GM18867 (cell line): ENCODE results near the gene RPAP2.
"Not testable (repeated sequence)": the region's sequence is repeated elsewhere in the genome, so short reads cannot be mapped to it uniquely, and the experiment has no call there.

ENCODE experiments used
- ATAC-seq: cut with Tn5 transposase; IDR thresholded peaks from one replicate; pipeline ENCODE4 v1.9.1; 2021; ENCODE audit warnings: mild to moderate bottlenecking, moderate library complexity; ENCODE audit not compliant: unreplicated experiment

Gene RPAP2

DNA sequence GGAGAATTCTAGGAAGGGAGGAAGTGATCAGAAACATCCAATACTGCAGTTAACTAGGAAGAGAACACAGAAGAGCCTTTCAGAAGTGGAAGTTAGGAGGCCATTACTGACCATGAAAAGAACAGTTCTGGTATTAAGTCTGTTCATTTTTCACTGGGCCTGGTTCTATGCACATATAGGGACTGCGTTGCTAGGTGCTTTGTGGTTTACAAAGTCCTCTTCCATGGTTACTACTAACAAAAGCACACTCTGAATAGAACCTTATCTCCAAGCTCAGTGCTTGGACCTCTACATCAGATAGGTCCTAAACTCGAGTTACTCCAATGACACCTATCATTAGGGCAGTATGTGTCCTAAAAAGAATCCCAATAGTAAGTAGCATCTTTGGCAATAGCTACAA lies 75.4 kb downstream of the RPAP2 start:
- ATAC-seq: no peak

DNA sequence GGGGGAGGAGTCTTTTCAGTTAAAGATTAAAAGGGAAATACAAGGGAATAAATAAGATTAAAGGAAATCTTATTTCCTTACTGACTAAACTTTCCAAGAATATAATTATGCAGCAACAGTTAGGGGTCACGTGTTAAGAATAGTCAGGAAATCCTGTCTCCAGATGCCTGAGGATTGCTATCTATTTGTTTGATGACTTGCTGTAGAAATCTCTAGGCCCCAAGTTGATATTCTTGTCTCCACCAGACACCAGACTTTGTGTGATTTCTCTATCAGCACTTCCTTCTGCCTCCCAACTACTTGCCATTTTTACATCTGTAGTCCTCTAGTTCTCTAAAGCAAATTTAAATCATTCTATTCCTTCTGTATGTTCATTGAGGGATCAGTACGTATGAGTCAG lies 77.5 kb downstream of the RPAP2 start:
- ATAC-seq: no peak

DNA sequence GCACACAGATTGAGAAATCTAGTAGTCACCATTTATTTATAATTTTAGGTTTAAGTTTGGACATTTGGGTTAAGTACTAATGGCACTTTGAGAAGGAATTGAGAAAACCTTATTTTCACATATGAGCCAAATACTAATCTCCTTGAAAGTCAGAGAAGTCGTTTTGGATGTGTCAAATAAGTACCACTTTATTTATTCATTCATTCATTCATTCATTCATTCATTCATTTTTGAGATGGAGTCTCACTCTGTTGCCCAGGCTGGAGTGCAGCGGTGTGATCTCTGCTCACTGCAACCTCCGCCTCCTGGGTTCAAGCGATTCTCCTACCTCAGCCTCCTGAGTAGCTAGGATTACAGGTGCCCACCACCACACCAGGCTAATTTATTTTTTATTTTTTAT lies 79.1 kb downstream of the RPAP2 start:
- ATAC-seq: not testable (repeated sequence)

DNA sequence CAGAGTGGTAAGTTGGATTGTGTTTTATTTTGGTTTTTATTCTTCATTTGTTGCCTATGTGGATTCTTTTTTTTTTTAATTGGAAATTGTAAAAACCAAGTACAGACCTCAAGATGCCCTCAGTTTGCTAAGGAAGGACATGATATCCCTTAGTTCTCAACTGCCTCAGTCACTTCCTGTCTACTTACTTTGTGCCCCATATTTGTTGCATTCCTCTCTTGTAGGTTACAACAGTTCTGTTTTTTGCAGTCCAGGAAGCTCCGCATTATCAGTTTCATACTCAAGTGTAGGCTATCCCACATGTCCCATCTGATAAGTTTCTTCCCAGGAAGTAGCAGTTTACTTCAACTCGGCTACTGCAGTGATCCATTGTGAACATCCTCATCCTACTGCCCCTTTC lies 82.0 kb downstream of the RPAP2 start:
- no peak for ATAC-seq

DNA sequence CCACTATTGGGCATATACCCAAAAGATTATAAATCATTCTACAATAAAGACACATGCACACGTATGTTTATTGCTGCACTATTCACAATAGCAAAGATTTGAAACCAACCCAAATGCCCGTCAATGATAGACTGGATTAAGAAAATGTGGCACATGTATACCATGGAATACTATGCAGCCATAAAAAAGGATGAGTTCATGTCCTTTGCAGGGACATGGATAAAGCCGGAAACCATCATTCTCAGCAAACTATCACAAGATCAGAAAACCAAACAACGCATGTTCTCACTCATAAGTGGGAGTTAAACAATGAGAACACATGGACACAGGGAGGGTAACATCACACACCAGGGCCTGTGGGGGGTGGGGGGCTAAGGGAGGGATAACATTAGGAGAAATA lies 95.1 kb downstream of the RPAP2 start:
- ATAC-seq: not testable (repeated sequence)

DNA sequence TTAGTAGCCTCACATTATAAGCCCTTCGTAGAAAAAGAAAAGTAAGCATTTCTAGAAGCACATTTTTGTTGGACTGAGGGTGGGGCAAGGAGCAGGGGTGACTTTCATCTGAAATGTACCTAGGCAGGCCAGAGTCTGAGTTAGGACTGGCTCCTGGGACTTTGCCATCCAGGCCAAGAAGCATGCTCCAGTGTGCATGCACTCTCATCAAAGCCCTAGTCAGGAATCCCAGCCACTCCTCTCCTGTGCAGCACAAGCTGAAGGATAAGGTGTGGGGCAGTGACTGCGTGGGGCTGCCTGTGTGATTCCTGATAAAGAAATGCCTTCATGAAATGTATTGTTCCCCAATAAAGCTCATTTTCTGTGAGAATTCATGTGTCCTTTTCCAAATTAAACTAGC lies 99.7 kb downstream of the RPAP2 start:
- ATAC-seq: no peak

DNA sequence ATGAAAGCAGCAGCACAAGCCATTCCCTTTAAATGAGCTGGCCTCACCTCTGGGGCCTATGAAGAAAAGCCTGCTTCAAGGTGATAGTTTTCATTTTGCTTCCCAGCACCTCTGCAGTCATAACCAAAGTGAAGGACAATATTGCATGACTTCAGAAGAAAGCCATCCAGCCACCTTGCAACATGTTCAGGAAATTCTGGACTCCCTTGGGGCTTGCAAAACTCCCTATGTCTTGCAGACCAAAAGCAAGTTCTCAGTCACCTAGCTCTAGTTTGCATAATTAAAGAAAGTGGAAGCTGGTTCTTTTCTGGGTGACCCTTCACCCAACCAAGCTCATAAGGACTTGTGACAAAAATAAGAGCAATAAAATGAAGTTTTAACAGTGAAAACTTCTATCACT lies 100.2 kb downstream of the RPAP2 start:
- peak; percentile 87 for ATAC-seq

DNA sequence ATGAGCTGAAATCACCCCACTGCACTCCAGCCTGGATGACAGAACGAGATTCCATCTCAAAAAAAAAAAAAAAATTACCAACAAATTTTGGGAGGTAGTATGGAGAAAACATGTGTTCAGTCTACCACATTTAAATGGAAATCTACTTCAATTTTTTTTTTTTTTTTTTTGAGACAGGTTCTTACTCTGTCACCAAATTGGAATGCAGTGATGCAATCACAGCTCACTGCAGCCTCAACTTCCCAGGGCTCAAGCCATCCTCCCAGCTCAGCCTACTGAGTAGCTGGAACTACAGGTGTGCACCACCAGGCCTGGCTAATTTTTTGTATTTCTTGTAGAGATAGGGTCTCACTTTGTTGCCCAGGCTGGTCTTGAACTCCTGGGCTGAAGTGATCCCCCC lies 105.8 kb downstream of the RPAP2 start:
- ATAC-seq: no peak

DNA sequence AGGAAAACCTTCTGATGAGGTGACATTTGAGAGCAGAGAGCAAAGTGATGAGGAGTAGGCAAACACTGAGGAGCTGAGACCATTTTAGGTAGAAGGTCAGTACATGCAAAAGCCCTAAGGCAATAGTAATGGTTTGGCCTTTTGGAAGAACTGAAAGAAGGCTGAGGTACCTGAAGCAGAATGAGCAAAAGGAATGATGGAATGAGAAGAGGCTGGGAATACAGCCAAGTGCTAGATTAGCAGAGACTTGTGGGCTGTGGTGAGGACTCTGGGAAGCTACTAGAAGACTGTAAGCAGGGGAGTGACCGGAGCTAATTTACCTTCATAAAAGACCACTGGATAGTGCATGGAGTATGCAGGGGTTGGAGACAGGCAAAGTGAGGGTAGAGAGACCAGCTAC lies 110.0 kb downstream of the RPAP2 start:
- no peak for ATAC-seq

DNA sequence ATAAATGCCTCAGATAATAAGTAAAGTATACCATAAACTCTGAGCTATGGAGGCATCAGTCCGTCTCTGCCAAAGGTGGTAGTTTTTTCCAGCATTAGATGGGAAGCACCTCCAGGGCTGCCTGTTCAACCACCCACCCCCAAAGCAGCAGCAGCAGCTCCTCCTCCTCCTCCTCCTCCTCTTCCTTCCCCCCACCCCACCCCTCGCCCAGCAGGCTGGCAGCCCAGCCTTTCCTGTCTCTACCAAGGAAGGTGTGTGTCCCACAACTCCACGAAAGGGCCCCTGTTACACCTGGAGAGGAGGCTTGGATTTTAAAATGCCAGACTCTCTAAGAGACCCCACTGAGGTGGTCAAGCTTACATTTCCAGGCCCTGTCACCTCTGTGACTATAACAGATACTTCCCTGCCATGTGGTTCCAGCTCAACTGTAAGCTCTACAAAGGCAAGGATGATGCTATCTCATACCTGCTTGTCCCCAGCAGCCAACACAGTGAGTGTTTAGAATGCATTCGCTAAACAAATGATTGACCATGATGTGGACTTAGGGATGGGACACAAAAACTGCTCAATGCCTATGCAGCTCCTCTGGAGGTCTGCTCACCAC lies 111.2 kb downstream of the RPAP2 start:
- no peak for ATAC-seq

DNA sequence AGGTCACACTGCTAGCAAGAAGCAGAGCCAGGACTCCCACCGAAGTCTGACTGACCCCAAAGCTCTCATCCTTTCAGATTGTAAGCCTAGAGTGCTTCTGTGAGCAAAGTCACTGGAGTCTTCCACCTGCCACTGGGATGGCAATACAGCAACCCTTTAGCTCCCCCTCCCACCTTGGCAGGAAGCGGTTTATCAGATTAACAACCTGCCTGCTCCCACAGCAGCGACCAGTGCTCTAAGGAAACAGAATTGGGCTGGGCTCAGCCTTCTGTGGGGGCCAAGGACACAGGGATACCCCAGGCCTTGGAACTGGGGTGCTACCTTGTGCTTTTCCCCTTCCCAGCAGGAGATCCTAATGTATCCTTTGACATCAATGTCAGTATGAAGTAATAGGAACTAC lies 111.8 kb downstream of the RPAP2 start:
- ATAC-seq: no peak

DNA sequence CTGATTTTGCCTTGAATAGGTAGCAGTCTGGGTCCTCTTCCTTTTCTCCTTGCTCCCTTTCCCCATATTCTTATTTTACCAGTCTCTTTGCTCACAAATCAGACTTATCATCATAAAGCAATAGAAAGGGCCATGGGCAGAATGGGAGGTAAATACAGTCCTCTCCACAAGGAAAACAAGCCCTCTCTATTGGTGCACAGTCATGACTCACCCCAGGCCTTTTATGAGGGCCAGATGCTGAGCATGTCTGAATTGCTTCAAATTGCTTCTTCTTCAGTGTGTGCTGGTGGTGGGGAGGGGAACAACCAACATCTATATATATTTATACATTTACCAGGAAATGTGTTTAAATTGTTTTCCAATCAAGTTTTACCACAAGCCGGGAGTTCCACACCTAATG lies 112.7 kb downstream of the RPAP2 start:
- no peak for ATAC-seq

DNA sequence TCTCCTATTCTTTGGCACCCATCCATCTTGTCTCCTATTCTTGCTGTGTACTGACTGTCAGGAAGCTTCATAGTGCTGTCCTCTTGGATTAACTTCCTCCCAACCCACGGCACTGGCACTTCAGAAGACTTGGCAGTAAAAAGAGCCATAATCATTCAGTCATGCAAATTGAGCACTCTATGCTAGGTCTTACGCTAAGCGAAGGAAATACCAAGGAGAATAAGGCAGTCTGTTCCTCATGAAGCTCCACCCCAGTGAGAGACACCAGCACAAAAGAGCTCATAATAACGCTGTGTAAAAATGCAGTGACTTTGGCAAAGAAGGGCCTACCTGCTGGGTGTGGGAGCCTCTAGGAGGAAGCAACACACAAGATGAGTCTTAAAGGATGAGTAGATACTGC lies 120.8 kb downstream of the RPAP2 start:
- no peak for ATAC-seq

DNA sequence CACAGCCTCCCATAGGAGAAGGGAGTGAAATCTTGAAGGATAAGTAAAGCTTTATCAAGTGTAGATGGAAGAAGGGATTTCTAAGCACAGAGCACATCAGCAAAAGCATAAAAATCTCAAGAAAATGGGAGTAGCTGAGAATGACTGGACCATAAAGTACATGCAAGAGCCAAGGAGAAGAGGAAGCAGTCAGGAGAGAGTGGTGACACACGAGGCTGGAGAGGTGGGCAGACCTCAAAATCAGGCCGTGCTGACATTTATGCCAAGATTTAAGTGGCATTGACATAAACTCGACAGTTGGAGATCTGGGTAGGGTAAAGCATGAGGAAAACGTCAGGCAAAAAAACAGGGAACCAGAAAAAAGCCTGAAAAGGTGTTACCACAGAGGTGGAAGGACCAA lies 125.5 kb downstream of the RPAP2 start:
- no peak for ATAC-seq

DNA sequence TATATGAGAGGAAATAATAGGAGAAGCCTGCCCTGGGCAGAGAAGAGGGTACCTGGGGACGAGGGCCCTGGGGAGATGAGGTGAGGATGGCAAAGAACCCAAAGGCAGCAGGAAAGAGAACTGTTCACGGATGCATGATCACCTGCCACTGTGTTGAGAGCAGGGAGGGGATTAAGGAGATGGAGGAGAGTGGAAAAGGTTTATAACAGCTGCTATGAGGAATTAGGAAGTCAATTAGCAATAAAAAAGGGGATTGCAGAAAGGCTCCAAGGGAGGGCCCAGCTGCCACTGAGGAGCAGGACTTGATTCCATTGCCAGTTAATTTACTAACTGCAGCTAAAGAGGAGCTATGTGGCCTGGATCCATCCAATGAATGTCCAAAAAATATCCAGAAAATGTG lies 126.8 kb downstream of the RPAP2 start:
- no peak for ATAC-seq

DNA sequence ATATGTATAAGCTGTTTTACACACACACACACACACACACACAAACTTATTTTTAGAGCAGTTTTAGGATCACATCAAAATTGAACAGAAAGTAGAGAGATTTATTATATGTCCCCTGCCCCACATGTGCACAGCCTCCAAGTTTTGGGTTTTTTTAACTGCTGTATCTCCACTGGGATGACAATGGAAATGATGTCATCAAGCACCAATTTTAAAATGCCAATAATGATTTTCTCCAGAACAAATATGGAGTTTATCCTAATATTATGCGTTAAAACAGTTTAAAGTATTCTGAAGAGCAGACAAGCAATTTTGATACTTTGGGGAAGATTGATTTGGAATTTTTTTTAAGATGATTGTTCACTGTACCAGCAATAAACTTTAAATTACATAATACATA lies 131.2 kb downstream of the RPAP2 start:
- ATAC-seq: no peak

DNA sequence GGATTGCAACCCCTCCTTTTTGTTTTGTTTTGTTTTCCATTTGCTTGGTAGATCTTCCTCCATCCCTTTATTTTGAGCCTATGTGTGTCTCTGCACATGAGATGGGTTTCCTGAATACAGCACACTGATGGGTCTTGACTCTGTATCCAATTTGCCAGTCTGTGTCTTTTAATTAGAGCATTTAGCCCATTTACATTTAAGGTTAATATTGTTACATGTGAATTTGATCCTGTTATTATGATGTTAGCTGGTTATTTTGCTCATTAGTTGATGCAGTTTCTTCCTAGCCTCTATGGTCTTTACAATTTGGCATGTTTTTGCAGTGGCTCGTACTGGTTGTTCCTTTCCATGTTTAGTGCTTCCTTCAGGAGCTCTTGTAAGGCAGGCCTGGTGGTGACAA lies 135.7 kb downstream of the RPAP2 start:
- not testable (repeated sequence) for ATAC-seq

DNA sequence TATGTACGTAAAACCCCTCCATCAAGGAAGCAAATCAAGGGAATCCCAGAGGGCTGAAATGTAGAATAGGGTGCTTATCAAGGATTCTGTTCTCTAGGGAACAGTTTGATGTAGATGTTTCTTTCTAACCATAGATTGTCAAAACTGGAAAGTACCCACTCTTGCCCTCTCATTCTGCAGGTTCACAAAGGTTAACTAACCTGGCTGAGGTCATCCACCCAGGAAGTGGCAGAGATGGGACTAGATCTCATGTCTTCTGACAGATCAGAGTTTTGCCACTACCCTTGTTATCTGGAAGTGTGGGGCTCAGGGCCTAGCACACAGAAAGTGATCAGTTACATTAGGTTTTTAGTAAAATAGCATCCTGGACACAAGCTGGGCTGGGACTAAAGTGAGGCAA lies 140.4 kb downstream of the RPAP2 start:
- no peak for ATAC-seq

DNA sequence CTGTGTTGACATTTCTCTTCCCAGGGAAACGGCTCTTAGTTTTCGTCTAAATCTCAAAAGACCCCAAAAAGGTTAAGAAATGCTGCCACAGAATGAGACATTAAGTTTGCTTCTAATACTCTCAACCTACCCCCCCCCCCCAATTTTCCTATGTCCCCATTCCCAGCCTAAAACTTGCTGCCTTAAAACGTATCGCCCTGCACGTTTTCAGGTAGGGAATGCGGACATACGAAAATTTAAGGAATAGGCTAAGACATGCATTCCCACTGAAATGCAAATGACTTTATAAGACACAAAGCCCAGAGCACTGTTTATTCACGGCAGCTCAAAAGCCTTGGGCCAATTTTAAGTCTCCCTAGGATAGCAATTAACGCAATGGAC lies 142.4 kb downstream of the RPAP2 start:
- ATAC-seq: no peak

DNA sequence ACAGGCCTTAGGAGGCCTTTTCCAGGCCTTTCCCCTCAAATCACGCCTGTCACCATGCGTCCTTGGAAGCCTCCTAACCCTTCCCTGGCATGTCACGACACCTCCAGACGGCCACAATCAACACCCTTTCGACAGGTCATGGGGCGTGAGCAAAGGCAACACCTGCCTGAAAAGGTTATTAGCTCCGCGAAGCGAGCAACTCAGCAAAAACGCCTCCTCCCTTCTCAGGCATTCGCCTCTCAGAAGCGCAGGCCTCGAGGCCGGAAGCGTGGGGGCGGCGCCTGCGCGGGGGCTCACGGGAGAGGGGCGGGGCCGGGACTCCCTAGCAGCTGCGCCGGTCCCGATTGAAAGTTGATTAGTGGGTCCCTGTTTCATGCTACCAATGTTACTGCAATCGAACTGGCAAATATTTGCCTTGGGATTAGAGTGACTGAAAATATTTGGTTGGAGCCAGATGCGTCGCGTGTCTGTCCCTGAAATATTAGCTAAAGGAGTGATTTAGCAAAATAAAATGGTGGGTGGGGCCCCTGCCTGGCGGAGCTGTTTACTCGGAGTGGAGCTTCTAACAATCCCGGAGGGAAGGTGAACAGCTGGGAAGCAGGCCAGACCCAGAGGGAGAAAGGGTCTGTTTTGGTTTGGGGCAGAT lies 143.0 kb downstream of the RPAP2 start:
- no peak for ATAC-seq

DNA sequence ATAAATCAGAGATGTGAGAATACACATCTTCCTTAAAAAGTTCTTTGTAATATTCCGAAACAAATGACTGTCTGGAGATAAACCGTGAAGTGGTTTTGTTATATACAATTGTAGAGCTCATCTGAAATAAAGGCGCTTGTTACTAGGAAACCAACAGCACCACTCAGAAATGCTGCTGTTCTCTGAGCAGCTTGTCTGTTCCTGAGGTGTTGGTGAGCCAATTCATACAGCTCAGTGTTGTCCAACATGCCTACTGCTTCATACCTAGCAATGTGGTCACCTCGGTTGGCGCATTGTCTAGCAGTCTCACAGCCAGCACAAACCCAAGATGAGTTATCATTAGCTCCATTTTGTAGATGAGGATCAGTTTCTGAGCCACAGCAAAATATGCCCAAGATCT lies 143.5 kb downstream of the RPAP2 start:
- ATAC-seq: no peak

DNA sequence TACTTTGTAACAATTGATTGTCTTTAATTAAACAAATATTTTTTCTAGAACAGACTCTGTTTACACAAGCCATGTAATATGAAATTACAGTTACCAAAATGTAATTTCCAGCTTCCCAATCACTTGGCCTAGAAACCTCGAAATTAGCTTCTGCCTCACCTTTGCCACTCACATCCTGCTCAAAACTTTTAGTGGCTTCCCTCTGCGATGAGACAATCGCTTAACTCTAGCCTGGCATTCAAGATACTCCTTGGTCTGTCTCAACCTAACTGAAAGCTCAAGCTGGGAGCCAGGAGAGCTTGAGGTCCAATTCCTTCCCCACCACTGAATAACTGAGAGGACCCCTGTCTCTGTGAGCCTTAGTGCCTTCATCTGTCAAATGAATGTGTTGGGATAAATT lies 145.0 kb downstream of the RPAP2 start:
- ATAC-seq: no peak

DNA sequence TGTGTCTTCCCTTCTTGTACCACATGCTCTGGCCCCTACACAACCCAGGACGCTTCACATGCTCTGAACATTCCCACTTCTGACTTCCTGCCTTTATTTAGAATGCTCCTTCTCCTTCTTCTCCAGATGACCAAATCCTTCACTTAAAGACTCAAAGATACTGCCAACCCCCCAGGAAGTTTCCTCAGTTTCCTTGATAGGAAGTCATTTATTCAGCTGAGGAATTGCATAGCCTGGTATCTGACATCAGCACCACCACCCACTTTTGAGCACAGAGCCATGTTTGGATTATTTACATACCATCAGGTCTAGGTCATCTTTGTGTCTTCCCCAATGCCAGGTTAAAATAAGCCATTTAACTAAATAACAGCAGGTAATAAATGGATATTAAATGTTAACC lies 145.5 kb downstream of the RPAP2 start:
- ATAC-seq: no peak
